ENCODE results near the gene PHLDA1. TPM values are rescaled to one million over a fixed set of nuclear protein-coding genes. Genes with fewer than 3 reads are reported as not detected.

Gene PHLDA1
- total RNA-seq, 1 donor from 2014 or later = 22.8 TPM

GRCh38 chr12:76047742-76048141, 16.2 kb upstream of the PHLDA1 start:
- Histone ChIP-seq H3K9me3 (replicated peaks) (no peaks in the 10 kb centered on the region), H3K4me1 (no peaks in the 10 kb centered on the region), H3K27ac (replicated peaks) (no peak overlapping the region), H3K27me3 (ENCODE audit: low read depth) (no peaks in the 10 kb centered on the region), H3K4me3 (no peak overlapping the region), H3K36me3 (peaks cover 67% of the 10 kb centered on the region)
- intact Hi-C loops (cut with micrococcal nuclease) = no loop called here
- no peak for DNase-seq
- TF ChIP-seq CTCF (IDR thresholded peaks at IDR 0.05; ENCODE audit: borderline replicate concordance) = no peak

GRCh38 chr12:76047060-76047459, 15.5 kb upstream of the PHLDA1 start:
- H3K4me1 ChIP-seq = no peaks in the 10 kb centered on the region
- H3K36me3 ChIP-seq = peaks cover 60% of the 10 kb centered on the region
- no peaks in the 10 kb centered on the region for H3K9me3 ChIP-seq (replicated peaks)
- TF ChIP-seq CTCF (IDR thresholded peaks at IDR 0.05; ENCODE audit: borderline replicate concordance) = no peak
- H3K27ac ChIP-seq (replicated peaks) = no peak overlapping the region
- no peak for DNase-seq
- intact Hi-C loops (cut with micrococcal nuclease) = no loop called here
- H3K27me3 ChIP-seq (ENCODE audit: low read depth) = no peaks in the 10 kb centered on the region
- no peak overlapping the region for H3K4me3 ChIP-seq

- DNase-seq = no peak
- Histone ChIP-seq H3K4me3 (no peak overlapping the region), H3K27ac (replicated peaks) (no peak overlapping the region), H3K4me1 (no peaks in the 10 kb centered on the region), H3K9me3 (replicated peaks) (no peaks in the 10 kb centered on the region), H3K36me3 (peaks cover 25% of the 10 kb centered on the region), H3K27me3 (ENCODE audit: low read depth) (no peaks in the 10 kb centered on the region)
- TF ChIP-seq CTCF (IDR thresholded peaks at IDR 0.05; ENCODE audit: borderline replicate concordance) = no peak
- intact Hi-C loops (cut with micrococcal nuclease) = no loop called here
Observed at GRCh38 chr12:76043377-76043776, 11.8 kb upstream of the PHLDA1 start.

GRCh38 chr12:76042147-76042546, 10.6 kb upstream of the PHLDA1 start:
- Histone ChIP-seq H3K4me1 (peaks cover 3% of the 10 kb centered on the region), H3K27ac (replicated peaks) (no peak overlapping the region), H3K36me3 (peaks cover 14% of the 10 kb centered on the region), H3K9me3 (replicated peaks) (no peaks in the 10 kb centered on the region), H3K4me3 (no peak overlapping the region), H3K27me3 (ENCODE audit: low read depth) (no peaks in the 10 kb centered on the region)
- TF ChIP-seq CTCF (IDR thresholded peaks at IDR 0.05; ENCODE audit: borderline replicate concordance) = no peak
- intact Hi-C loops (cut with micrococcal nuclease) = no loop called here
- no peak for DNase-seq

- DNase-seq = no peak
- Histone ChIP-seq H3K27ac (replicated peaks) (no peak overlapping the region), H3K36me3 (peaks cover 14% of the 10 kb centered on the region), H3K4me3 (no peak overlapping the region), H3K9me3 (replicated peaks) (no peaks in the 10 kb centered on the region), H3K27me3 (ENCODE audit: low read depth) (no peaks in the 10 kb centered on the region), H3K4me1 (peaks cover 9% of the 10 kb centered on the region)
- no peak for TF ChIP-seq CTCF (IDR thresholded peaks at IDR 0.05; ENCODE audit: borderline replicate concordance)
- intact Hi-C loops (cut with micrococcal nuclease) = no loop called here
Observed at GRCh38 chr12:76041406-76041805, 9.8 kb upstream of the PHLDA1 start.

- Histone ChIP-seq H3K4me3 (no peak overlapping the region), H3K9me3 (replicated peaks) (no peaks in the 10 kb centered on the region), H3K27ac (replicated peaks) (no peak overlapping the region), H3K4me1 (peaks cover 9% of the 10 kb centered on the region), H3K27me3 (ENCODE audit: low read depth) (no peaks in the 10 kb centered on the region), H3K36me3 (peaks cover 14% of the 10 kb centered on the region)
- DNase-seq = no peak
- TF ChIP-seq CTCF (IDR thresholded peaks at IDR 0.05; ENCODE audit: borderline replicate concordance) = no peak
- intact Hi-C loops (cut with micrococcal nuclease) = no loop called here
Observed at GRCh38 chr12:76040461-76040860, 8.9 kb upstream of the PHLDA1 start.

Measured in left ventricle myocardium inferior (tissue), 1 donor.